ENCODE results near the gene CALML3.

CALML3 gene

GRCh38 chr10:5570007-5570655, 45.4 kb downstream of the CALML3 start:
- DNase-seq (ENCODE audit: low read depth) = no peak

DNA sequence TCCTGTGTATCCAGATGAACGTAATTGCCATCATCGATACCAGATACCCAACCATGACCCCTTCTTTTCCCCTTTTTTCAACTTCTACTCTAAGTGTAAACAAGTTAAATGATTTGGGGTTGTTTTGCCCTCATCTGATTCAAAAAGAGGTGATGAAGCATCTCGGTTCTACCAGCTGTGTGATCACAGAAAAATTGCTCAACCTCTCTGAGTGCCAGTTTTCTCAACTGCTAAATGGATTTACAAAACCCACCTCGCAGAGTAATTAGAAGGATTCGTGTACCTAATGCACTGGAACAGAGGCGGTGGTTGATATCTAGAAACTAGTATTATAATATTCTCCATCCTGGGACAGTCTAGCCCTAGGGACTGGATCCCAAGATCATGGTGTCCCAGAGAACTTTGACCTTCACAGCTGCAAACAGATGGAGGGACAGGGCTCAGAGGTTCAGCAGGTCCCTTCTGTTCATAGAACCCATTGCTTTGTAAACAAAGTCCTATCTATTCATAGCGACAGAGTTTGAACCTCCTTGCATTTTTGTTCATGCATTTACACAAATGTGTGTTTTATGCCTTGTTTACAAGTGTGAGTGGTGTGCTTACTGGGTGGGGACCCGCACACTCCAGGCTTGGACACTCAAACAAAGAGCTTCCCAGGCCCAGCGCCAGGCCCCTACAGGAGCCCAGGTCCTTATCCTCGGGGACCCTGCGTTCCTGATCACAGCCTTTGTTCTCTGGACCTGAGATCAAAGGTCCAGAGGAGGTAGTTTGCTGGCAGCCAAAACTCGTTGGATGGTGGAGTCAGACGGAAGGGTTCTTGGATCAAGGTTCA, 46.4 kb downstream of the CALML3 start:
- DNase-seq (ENCODE audit: low read depth) = no peak

- no peak for DNase-seq (ENCODE audit: low read depth)
These were observed 47.1 kb downstream of the CALML3 start for GRCh38 chr10:5571826-5572225.

GRCh38 chr10:5573319-5573950, 48.7 kb downstream of the CALML3 start:
- DNase-seq (ENCODE audit: low read depth) = no peak

DNA sequence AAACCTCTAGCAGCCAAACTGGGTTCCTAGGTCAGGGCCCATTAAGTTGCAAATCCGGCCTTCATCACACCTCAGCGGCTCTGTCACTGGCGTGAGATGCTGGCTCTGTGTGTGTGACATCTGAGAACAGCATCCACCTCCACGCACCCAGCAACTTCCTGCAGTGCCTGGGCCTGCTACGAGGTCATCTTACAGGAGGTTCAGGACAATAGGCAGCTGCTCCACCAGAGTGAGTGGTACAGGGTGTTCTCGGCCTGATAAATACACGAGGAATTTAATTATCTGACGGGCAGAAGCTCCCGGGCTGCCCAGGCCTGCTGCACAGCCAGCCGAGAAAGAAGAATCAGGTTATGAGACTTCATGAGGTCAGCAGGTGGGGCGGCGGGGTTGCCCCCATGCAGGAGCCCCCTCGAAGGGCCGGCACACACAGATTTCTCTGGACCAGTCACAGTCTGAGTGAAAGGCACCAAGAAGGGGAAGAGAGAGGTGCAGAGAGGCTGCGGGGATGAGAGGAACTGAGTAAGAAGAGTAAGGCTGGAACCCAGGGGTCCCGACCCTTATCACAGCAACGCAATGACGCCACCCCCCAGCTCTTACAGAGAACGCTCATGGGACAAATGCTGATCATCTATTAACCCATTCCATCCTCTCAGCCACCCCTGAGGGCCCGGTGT, 49.3 kb downstream of the CALML3 start:
- no peak for DNase-seq (ENCODE audit: low read depth)

- no peak for DNase-seq (ENCODE audit: low read depth)
These were observed 49.9 kb downstream of the CALML3 start for GRCh38 chr10:5574642-5575131.

GRCh38 chr10:5575144-5575481, 50.4 kb downstream of the CALML3 start:
- no peak for DNase-seq (ENCODE audit: low read depth)

GRCh38 chr10:5575482-5576153, 50.9 kb downstream of the CALML3 start:
- no peak for DNase-seq (ENCODE audit: low read depth)

DNA sequence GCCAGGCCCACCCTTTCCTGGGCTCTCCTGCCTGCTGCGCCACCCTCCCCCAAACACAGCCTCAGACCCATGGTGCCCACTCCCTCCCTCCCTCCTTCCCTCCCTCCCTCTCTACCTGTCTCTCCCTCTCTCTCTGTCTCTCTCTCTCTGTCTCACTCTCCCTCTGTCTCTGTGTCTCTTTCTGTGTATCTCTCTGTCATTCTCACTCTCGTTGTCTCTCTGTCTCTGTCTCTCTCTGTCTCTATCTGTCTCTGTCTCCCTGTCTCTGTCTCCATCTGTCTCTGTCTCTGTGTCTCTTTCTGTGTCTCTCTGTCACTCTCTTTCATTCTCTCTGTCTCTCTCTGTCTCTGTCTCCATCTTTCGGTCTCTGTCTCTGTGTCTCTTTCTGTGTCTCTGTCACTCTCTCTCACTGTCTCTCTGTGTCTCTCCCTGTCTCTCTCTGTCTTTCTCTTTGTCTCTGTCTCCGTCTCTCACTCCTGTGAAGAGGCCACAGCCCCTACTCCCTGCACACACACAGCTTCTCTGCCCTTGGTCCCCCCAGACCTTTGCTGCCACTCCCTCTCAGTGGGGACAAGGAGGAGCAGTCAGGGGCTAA, 51.5 kb downstream of the CALML3 start:
- no peak for DNase-seq (ENCODE audit: low read depth)
